ENCODE measurements around the gene PPAT. TPM values are rescaled to one million over a fixed set of nuclear protein-coding genes. Genes with fewer than 3 reads are reported as not detected.
A peak's percentile ranks its signal among the peaks of the same experiment; 100 is the strongest.
"Not testable (repeated sequence)": the region's sequence is repeated elsewhere in the genome, so short reads cannot be mapped to it uniquely, and the experiment has no call there.

The PPAT gene
- total RNA-seq, 2 donors from 2014 or later, result 31.2 to 52.9 TPM

DNA sequence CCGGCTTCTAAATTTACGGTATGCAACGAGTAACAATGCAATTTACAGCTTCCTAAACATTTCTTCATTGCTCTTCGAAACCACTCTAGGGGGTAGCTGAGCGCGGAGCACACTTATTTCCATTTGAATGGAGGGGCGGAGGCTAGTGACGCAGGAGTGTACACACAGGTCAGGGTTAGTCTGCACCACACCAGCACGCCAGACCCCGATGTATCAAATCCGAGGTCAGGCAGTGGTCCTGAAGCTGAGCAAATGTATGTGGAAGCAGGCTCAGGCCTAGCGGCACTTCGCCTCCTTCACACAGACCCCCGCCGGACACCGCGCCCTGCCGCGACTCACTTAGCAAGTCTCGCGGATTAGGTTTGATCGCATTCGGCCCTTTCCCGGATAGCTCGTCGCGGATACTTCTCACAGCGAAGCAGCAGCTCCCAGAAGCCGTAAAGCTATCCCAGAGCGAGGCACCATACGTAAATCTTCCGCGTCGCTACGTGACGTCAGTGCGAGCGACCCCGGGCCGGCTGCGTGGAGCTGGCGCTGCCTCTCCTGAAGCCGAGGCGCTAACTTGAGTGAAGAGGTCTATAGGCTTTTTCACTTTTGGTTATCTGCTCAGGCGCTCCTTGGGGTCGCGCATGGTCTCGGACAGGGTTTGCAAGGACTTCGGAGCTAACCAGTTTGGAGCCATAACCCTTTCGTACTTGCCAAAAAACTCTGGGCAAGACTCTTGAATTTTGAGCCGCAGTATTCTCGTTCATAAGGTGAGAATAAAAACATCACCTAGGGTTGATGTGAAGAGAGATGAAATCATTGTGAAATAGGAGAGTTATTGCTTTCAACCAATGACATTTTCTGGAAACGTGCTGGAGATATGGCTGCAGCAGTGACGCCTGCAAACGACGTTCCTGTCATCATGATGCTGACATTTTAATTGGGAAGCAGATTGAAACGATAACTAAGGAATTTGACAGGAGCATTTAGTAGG is 48.1 kb downstream of the PPAT start, which contains the start of gene AASDH:
TSS of gene AASDH (minus strand) at position 469 of the 979 bp plus-strand sequence. CDS start 3,192 bp downstream, outside the sequence.
- Mint-ChIP-seq H3K9me3 (no peaks in the 10 kb centered on the region), H3K27ac (peak within 1 kb of the TSS; percentile 98 to 99), H3K27me3 (no peaks in the 10 kb centered on the region), H3K4me1 (ENCODE audit: low read depth in 2 of 2) (peaks cover 22 to 29% of the 10 kb centered on the region in 2 donors), H3K4me3 (peak within 1 kb of the TSS; percentile 98), H3K36me3 (no peaks in the 10 kb centered on the region)
- ATAC-seq, result peak; percentile 95
- DNase-seq (ENCODE audit: low spot score), result peak; percentile 95

DNA sequence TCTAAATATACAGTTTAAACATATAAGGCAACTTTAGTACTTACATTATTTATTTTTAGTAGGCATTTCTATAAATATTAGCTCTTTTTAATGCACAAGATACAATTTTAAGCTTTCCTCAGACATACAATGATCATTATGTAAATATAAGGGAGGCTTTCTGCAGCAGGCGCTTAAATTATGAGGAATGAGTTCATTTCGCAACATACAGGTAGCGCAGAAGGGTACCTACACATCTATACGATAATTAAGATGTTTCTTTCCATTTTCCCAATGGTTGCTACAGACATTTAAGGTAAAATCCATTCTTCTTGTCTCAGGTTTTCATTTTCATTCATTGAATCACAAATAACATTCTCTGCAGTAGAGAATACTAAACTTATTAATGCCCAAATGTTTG is 49.3 kb downstream of the PPAT start:
- H3K36me3 Mint-ChIP-seq, result no peaks in the 10 kb centered on the region
- no peak for ATAC-seq
- H3K4me3 Mint-ChIP-seq, result peak overlapping the region; percentile 98
- H3K9me3 Mint-ChIP-seq, result no peaks in the 10 kb centered on the region
- no peak for DNase-seq (ENCODE audit: low spot score)
- no peaks in the 10 kb centered on the region for H3K27me3 Mint-ChIP-seq
- peaks cover 22 to 29% of the 10 kb centered on the region in 2 donors for H3K4me1 Mint-ChIP-seq (ENCODE audit: low read depth in 2 of 2)
- peak overlapping the region; percentile 98 to 99 for H3K27ac Mint-ChIP-seq

DNA sequence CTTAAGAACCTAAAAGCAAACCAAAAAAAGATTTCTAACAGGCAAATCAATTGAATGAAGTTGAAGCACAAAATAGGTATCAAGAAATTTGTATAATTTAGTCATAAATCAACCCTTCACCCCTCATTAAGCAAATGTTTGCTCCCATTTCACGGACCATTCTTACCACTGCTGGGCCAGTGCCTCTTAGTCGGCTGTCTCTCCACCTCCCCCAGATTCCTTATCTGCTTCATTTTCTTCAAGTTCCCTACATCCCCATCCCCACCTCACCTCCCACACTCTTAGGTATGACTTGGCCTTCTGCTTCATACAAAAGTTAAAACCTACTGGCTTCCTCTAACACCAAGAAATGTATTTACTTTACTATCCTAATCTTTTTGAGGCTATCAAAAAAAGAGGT is 60.0 kb downstream of the PPAT start:
- Mint-ChIP-seq H3K36me3 (peaks cover 5% of the 10 kb centered on the region), H3K4me1 (ENCODE audit: low read depth in 2 of 2) (peaks cover 5 to 6% of the 10 kb centered on the region in 2 donors)
- no peak for DNase-seq (ENCODE audit: low spot score)

DNA sequence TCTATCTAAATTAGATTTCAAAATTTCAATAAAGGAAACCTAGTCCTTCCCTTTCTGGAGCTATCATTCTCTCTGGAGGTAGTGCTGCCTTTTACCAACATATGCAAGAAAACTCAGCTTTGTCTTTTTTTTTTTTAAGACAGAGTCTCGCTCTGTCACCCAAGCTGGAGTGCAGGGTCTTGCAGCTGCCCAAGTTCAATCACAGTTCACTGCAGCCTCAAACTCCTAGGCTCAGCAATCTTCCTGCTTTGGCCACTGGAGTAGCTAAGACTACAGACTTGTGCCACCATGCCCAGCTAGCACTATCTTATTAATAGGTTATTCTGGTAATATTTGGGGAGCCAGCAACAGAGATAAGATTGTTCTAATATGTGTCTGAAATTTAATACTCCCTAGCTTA is 60.5 kb downstream of the PPAT start:
- H3K36me3 Mint-ChIP-seq, result peaks cover 8% of the 10 kb centered on the region
- no peak overlapping the region for H3K4me3 Mint-ChIP-seq
- DNase-seq (ENCODE audit: low spot score), result no peak
- H3K27me3 Mint-ChIP-seq, result no peaks in the 10 kb centered on the region
- no peaks in the 10 kb centered on the region for H3K9me3 Mint-ChIP-seq
- peaks cover 5 to 6% of the 10 kb centered on the region in 2 donors for H3K4me1 Mint-ChIP-seq (ENCODE audit: low read depth in 2 of 2)
- no peak for ATAC-seq
- peak overlapping the region in 1 of 2 donors; percentile 23 for H3K27ac Mint-ChIP-seq

More for the DNA sequence above, 60.0 kb downstream of the PPAT start:
- H3K27me3 Mint-ChIP-seq, result no peaks in the 10 kb centered on the region
- no peaks in the 10 kb centered on the region for H3K9me3 Mint-ChIP-seq
- no peak overlapping the region for H3K4me3 Mint-ChIP-seq
- no peak for ATAC-seq
- H3K27ac Mint-ChIP-seq, result peak overlapping the region in 1 of 2 donors; percentile 23

GRCh38 chr4:56372774-56373173 is 62.6 kb downstream of the PPAT start:
- Mint-ChIP-seq H3K36me3 (peaks cover 13% of the 10 kb centered on the region), H3K4me3 (no peak overlapping the region), H3K4me1 (ENCODE audit: low read depth in 2 of 2) (peaks cover 5 to 6% of the 10 kb centered on the region in 2 donors), H3K9me3 (no peaks in the 10 kb centered on the region), H3K27ac (no peak overlapping the region), H3K27me3 (no peaks in the 10 kb centered on the region)
- no peak for DNase-seq (ENCODE audit: low spot score)
- ATAC-seq, result no peak

DNA sequence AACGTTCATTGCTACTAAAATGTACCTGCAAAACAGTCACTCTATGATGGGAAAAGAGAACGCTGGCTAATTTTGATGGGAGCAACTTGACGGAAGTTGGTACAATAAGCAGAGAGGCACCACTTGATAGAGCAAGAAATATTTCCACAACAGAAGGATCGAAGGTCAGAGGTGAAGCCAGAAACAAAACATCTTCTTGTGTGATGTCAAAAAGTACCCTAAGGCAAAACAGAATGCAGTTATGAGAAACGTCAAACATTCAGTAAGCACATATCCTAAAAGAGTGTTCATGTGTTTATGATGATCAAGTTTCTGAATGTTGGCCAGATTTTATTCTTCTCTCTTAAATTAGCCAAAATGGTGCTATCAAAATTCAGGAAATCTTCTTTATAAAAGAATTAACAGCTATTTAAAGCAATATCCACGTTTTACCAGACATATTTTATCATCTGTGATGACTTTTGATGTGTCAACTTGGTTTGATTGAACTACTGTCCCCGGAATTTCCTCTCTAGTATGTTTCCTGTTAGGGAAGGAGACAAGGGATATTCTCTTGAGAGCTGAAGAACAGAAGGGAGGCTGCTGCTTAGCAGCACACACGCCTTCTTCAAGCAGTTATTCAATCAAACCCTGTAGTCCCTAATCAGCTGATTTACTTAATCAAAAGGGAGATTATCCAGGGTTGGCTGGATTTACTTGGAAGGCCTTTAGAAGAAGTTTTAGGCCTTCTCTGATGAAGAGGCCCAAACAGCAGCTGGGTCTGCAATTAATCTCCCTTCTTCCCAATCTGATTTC is 63.8 kb downstream of the PPAT start:
- Mint-ChIP-seq H3K27ac (no peak overlapping the region), H3K27me3 (no peaks in the 10 kb centered on the region), H3K9me3 (no peaks in the 10 kb centered on the region), H3K4me3 (no peak overlapping the region), H3K36me3 (peaks cover 8% of the 10 kb centered on the region), H3K4me1 (ENCODE audit: low read depth in 2 of 2) (peaks cover 0 to 3% of the 10 kb centered on the region in 2 donors)
- DNase-seq (ENCODE audit: low spot score) (no peak), ATAC-seq (no peak)

GRCh38 chr4:56370377-56370776 is 65.0 kb downstream of the PPAT start:
- Mint-ChIP-seq H3K27me3 (no peaks in the 10 kb centered on the region), H3K27ac (no peak overlapping the region), H3K36me3 (peaks cover 8% of the 10 kb centered on the region), H3K4me3 (no peak overlapping the region), H3K9me3 (no peaks in the 10 kb centered on the region), H3K4me1 (ENCODE audit: low read depth in 2 of 2) (peaks cover 3 to 4% of the 10 kb centered on the region in 2 donors)
- ATAC-seq, result no peak
- no peak for DNase-seq (ENCODE audit: low spot score)

DNA sequence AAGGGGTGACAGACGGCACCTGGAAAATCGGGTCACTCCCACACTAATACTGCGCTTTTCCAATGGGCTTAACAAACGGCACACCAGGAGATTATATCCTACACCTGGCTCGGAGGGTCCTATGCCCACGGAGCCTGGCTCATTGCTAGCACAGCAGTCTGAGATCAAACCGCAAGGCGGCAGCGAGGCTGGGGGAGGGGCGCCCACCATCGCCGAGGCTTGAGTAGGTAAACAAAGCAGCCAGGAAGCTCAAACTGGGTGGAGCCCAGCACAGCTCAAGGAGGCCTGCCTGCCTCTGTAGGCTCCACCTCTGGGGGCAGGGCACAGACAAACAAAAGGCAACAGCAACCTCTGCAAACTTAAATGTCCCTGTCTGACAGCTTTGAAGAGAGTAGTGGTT is 72.4 kb downstream of the PPAT start:
- H3K4me1 Mint-ChIP-seq (ENCODE audit: low read depth in 2 of 2); H3K36me3 Mint-ChIP-seq; H3K27ac Mint-ChIP-seq; ATAC-seq; H3K9me3 Mint-ChIP-seq; H3K4me3 Mint-ChIP-seq; DNase-seq (ENCODE audit: low spot score); H3K27me3 Mint-ChIP-seq: not testable (repeated sequence)

DNA sequence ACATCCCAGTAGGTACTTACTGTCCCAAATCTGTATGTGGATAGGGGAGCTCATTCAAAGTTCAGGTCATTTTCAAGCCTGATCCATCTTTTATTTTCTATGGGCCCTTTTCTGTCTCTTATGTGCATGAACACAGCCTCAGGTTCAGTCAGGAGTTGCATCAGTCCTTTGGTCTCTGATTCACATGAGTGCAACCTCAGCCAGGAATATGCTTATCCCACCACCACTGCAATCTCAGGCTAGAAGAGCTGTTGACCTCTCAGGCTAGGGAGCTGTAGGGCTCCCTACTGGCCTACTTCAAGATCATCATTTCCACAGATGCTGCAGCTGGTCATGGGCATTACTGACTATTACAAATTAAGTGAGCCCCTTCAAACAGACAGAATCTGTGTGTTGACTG is 75.3 kb downstream of the PPAT start:
- Mint-ChIP-seq H3K4me3 (no peak overlapping the region), H3K9me3 (no peaks in the 10 kb centered on the region), H3K27me3 (no peaks in the 10 kb centered on the region), H3K36me3 (peaks cover 6% of the 10 kb centered on the region), H3K27ac (no peak overlapping the region), H3K4me1 (ENCODE audit: low read depth in 2 of 2) (no peaks in the 10 kb centered on the region)
- DNase-seq (ENCODE audit: low spot score) (no peak), ATAC-seq (no peak)

DNA sequence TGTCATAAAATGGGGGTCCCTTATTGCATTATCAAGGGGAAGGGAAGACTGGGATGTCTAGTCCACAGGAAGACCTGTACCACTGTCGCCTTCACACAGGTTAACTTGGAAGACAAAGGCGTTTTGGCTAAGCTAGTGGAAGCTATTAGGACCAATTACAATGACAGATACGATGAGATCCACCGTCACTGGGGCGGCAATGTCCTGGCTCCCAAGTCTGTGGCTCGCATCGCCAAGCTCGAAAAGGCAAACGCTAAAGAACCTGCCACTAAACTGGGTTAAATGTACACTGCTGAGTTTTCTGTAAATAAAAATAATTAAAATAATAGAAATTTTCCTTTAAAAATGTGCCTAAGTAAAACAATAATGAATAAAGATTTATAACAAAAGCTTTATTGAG is 78.8 kb downstream of the PPAT start:
- Mint-ChIP-seq H3K4me3 (no peak overlapping the region), H3K27me3 (no peaks in the 10 kb centered on the region), H3K27ac (no peak overlapping the region), H3K4me1 (ENCODE audit: low read depth in 2 of 2) (no peaks in the 10 kb centered on the region), H3K9me3 (no peaks in the 10 kb centered on the region), H3K36me3 (no peaks in the 10 kb centered on the region)
- DNase-seq (ENCODE audit: low spot score) (no peak), ATAC-seq (no peak)

- Mint-ChIP-seq H3K9me3 (no peaks in the 10 kb centered on the region), H3K4me3 (no peak overlapping the region), H3K4me1 (ENCODE audit: low read depth in 2 of 2) (no peaks in the 10 kb centered on the region), H3K27ac (no peak overlapping the region), H3K27me3 (no peaks in the 10 kb centered on the region), H3K36me3 (no peaks in the 10 kb centered on the region)
- ATAC-seq (no peak), DNase-seq (ENCODE audit: low spot score) (no peak)
Observed at GRCh38 chr4:56348576-56348975, 86.8 kb downstream of the PPAT start.

DNA sequence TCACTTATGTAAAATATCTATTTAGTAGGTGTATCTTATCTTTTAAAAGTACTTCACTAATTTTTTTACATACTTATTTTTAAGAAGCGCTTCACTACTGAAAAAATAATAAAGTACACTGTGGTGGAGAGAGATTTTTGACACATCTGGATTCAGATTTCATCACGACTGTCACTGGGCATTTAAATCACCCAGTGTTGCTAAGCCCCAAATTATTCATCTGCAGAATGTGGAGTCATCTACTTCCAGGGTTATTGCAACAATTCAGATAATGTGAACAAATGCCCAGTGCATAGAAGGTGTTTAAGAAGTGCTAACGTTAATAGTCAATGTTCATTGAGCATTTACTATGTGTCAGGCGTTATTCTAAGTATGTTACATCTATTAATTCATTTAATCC is 90.0 kb downstream of the PPAT start:
- H3K4me1 Mint-ChIP-seq (ENCODE audit: low read depth in 2 of 2), result no peaks in the 10 kb centered on the region
- H3K27ac Mint-ChIP-seq, result no peak overlapping the region
- H3K9me3 Mint-ChIP-seq, result no peaks in the 10 kb centered on the region
- DNase-seq (ENCODE audit: low spot score) (no peak), ATAC-seq (no peak)
- no peak overlapping the region for H3K4me3 Mint-ChIP-seq
- no peaks in the 10 kb centered on the region for H3K27me3 Mint-ChIP-seq
- H3K36me3 Mint-ChIP-seq, result no peaks in the 10 kb centered on the region

Data from natural killer cell treated with Interleukin-12 subunit alpha and Interleukin-12 subunit beta and Interleukin-15 and Interleukin-18, amount 100 ng/mL, for 72 hours (primary cell).